ENCODE results near the gene GIPC1.
A peak's percentile ranks its signal among the peaks of the same experiment; 100 is the strongest.

The GIPC1 gene

DNA sequence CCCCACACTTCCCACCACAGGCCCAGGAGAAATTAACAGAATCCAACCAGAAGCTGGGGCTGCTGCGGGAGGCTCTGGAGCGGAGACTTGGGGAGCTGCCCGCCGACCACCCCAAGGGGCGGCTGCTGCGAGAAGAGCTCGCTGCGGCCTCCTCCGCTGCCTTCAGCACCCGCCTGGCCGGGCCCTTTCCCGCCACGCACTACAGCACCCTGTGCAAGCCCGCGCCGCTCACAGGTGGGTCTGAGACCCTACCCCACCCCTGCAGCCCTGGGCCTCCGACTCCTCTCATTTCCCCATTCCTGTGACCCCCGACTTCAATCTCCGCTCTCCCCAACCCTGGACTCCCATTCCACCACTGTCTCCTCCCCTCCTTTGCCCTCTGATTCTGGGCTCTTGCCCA is 45.1 kb downstream of the GIPC1 start:
- Mint-ChIP-seq H3K36me3 (peaks cover 51 to 67% of the 10 kb centered on the region in 2 donors), H3K4me3 (no peak overlapping the region), H3K27ac (no peak overlapping the region), H3K9me3 (peaks cover 0 to 7% of the 10 kb centered on the region in 2 donors), H3K4me1 (peaks cover 5 to 6% of the 10 kb centered on the region in 2 donors), H3K27me3 (no peaks in the 10 kb centered on the region)
- no peak for DNase-seq
- ATAC-seq (replicated peaks), result no peak

DNA sequence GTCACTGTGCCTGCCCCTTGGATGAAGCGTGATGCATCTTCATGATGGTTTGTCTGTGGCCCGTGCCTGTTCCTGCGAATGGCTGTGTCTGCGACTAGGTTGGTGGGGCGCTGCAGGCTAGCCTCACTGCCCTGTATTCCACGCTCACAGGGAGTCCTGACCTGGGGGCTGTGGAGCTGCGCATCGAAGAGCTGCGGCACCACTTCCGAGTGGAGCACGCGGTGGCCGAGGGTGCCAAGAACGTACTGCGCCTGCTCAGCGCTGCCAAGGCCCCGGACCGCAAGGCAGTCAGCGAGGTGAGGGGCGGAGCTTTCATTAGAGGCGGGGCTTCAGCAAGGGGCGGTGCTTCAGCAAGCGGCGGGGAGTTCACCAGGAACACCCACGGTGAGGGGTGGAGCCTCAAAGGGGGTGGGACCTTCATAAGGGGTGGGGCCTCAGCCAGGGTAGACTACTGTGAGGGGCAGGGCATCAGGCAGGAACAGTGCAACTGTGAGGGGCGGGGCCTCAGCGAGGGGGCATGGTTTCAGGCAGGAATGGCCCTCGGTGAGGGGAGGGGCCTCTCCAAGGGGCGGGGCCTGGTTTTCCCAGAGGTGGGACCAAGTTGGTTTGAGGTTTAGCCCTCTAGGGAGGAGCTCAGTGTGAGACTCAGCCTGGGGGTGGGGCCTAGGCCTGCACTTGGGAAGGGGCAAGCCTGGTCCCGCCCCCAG is 45.6 kb downstream of the GIPC1 start:
- H3K4me3 Mint-ChIP-seq, result no peak overlapping the region
- DNase-seq, result peak; percentile 62

DNA sequence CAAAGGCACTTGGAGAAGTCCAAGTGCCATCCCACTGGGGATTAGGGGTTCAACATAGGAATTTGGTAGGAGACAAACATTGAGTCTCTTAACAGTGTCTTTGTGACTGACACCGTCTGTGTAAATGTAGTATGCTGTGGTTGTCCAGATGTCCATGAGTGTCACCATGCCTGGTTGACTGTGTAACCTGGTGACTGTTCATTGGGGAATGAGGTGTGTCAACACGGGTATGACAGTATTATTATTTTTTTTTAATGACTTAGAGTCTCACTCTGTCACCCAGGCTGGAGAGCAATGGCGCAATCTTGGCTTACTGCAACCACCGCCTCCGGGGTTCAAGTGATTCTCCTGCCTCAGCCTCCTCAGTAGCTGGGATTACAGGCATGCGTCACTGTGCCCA is 46.6 kb downstream of the GIPC1 start:
- DNase-seq (no peak), ATAC-seq (replicated peaks) (no peak)
- H3K4me1 Mint-ChIP-seq, result peaks cover 6 to 9% of the 10 kb centered on the region in 2 donors
- no peak overlapping the region for H3K4me3 Mint-ChIP-seq
- peaks cover 0 to 7% of the 10 kb centered on the region in 2 donors for H3K9me3 Mint-ChIP-seq
- peaks cover 51 to 60% of the 10 kb centered on the region in 2 donors for H3K36me3 Mint-ChIP-seq
- no peak overlapping the region for H3K27ac Mint-ChIP-seq
- no peaks in the 10 kb centered on the region for H3K27me3 Mint-ChIP-seq

More for the DNA sequence above, 45.6 kb downstream of the GIPC1 start:
- H3K27ac Mint-ChIP-seq, result peak overlapping the region; percentile 9
- H3K36me3 Mint-ChIP-seq, result peaks cover 52 to 62% of the 10 kb centered on the region in 2 donors
- ATAC-seq (replicated peaks), result peak; percentile 95 to 96
- peaks cover 5 to 6% of the 10 kb centered on the region in 2 donors for H3K4me1 Mint-ChIP-seq
- H3K9me3 Mint-ChIP-seq, result peaks cover 0 to 7% of the 10 kb centered on the region in 2 donors
- H3K27me3 Mint-ChIP-seq, result no peaks in the 10 kb centered on the region

DNA sequence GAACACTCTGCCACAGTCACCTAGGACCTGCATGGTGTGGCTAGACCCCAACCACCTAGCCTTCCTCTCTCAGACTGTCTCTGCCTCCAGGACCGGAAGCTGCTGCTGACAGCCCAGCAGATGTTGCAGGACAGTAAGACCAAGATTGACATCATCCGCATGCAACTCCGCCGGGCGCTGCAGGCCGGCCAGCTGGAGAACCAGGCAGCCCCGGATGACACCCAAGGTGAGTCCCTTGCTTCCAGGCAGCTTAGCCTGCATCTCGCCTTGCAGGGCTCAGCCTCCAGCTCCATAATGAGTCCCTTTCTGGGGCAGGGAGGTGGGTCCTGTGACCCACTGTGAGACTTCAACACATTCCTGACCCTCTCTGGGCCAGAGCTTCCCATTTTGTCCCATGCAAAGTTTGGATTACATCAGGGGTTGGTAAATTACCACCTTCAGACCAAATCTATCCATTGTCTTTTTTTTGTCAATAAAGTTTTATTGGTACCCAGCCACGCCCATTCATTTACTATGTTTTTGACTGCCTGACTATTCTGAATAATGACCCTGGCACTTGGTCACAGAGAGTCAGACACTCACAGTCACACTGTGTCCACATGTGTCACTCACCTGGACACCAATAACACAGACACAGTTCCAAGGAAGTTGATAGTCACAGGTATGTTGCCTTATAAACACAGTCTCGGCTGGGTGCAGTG is 49.4 kb downstream of the GIPC1 start:
- H3K4me3 Mint-ChIP-seq, result no peak overlapping the region
- H3K36me3 Mint-ChIP-seq, result peaks cover 58 to 65% of the 10 kb centered on the region in 2 donors
- DNase-seq (no peak), ATAC-seq (replicated peaks) (no peak)
- H3K27me3 Mint-ChIP-seq, result no peaks in the 10 kb centered on the region
- H3K9me3 Mint-ChIP-seq, result peaks cover 0 to 7% of the 10 kb centered on the region in 2 donors
- H3K4me1 Mint-ChIP-seq, result peaks cover 11 to 12% of the 10 kb centered on the region in 2 donors
- H3K27ac Mint-ChIP-seq, result no peak overlapping the region

DNA sequence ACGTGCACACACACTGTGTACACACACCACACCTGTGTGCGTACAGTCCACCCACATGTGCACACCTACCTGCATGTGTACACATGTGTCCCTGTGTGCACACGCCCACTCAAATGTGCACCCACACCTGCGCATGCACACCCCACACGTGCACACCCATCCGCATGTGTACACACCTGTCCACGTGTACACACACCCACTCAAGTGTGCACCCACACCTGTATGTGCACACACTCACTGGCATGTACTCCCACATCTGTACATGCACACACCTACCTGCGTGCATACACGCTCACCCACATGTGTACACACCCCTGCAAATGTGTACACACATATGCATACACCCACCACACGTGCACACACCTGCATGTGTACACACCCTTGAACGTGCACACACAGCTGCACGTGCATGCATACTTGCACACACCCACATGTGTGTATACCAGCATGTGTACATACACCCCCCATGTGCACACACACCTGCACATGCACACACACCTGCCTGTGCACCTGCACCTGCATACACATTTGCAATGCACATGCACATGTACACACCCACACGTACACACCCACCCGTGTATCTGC is 52.2 kb downstream of the GIPC1 start:
- peaks cover 46 to 51% of the 10 kb centered on the region in 2 donors for H3K36me3 Mint-ChIP-seq

DNA sequence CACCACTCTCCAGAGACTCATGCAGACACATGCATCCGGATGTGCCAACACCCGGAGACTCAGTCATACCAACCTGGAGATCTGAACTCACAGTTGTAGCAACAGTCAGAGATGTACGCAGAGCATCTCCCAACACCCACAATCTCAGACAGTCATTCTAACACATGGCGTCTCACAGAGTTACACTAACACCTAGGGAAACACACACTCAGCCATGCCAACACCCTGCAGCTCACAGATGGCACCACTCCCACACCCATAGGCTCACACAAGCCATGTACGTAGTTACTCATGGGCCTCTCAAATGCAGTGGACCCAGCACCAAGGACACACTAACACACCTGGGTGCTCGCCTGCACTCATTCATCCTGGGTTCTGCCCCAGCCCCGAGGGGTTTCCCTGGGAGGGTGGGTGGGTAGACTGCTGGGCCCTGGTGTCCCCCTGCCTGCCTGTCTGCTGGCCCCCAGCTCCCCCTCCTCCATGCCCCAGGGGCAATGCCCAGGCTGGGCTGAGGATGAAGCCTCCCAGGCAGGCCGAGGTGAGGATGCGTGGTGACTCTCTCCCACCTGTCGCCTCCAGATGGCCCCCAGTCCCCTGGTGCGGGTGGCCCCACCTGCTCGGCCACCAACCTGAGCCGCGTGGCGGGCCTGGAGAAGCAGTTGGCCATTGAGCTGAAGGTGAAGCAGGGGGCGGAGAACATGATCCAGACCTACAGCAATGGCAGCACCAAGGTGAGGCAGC is 52.9 kb downstream of the GIPC1 start:
- Mint-ChIP-seq H3K36me3 (peaks cover 45 to 46% of the 10 kb centered on the region in 2 donors), H3K4me1 (peaks cover 24 to 35% of the 10 kb centered on the region in 2 donors), H3K4me3 (no peak overlapping the region), H3K27me3 (no peaks in the 10 kb centered on the region), H3K27ac (no peak overlapping the region), H3K9me3 (no peaks in the 10 kb centered on the region)
- ATAC-seq (replicated peaks) (no peak), DNase-seq (no peak)

More for the DNA sequence above, 52.2 kb downstream of the GIPC1 start:
- DNase-seq (no peak), ATAC-seq (replicated peaks) (no peak)
- H3K4me3 Mint-ChIP-seq, result no peak overlapping the region
- H3K9me3 Mint-ChIP-seq, result no peaks in the 10 kb centered on the region
- no peak overlapping the region for H3K27ac Mint-ChIP-seq
- no peaks in the 10 kb centered on the region for H3K27me3 Mint-ChIP-seq
- H3K4me1 Mint-ChIP-seq, result peaks cover 24 to 33% of the 10 kb centered on the region in 2 donors

DNA sequence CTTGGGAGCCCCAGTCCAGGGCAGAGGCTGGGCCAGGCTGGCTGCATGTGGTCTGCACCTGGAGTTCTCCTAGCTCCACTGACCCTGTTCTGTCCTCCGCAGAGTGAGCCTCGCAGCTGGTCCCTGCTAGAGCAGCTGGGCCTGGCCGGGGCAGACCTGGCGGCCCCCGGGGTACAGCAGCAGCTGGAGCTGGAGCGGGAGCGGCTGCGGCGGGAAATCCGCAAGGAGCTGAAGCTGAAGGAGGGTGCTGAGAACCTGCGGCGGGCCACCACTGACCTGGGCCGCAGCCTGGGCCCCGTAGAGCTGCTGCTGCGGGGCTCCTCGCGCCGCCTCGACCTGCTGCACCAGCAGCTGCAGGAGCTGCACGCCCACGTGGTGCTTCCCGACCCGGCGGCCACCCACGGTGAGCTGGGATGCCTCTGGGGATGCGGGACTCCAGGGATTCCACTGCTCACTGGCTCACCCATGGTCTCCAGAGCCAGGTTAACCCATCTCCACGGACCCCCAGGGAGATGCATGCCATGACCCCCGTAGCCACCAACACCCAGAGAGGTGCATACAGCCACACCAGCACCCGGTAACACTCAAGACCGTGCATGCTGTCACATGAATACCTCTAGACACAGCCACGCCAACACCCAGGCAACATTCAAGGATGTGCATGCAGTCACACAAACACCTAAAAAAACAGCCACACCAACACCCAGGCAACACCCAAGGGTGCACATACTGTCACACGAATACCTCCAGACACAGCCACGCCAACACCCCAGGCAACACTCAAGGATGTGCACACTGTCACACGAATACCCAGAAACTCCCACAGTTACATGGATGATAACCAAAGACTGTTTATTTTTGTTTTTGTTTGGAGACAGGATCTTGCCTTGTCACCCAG is 54.6 kb downstream of the GIPC1 start:
- DNase-seq, result no peak
- no peaks in the 10 kb centered on the region for H3K27me3 Mint-ChIP-seq
- no peaks in the 10 kb centered on the region for H3K9me3 Mint-ChIP-seq
- peak overlapping the region; percentile 63 for H3K27ac Mint-ChIP-seq
- peak overlapping the region; percentile 98 to 99 for H3K4me3 Mint-ChIP-seq
- ATAC-seq (replicated peaks), result no peak
- peaks cover 36 to 39% of the 10 kb centered on the region in 2 donors for H3K36me3 Mint-ChIP-seq
- peaks cover 25 to 51% of the 10 kb centered on the region in 2 donors for H3K4me1 Mint-ChIP-seq

DNA sequence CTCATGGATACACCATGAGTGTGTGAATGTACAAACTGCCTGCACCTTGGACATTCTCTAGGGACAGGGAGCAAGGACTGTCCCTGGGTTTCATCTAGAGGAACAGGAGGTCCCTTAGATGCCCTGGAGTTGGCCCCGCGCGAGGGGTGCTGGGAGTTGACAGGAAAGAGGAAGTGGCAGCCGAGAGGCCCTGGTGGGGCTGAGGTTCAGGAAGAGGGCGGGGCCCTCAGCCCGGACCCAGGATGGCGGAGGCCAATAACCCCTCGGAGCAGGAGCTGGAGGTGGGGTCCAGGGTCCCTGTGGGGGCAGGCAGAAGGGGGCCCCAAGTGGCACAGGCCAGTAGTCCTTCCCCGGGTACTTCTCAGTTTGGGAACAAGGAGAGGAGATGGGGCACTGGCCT is 55.9 kb downstream of the GIPC1 start:
- DNase-seq (peak; percentile 75), ATAC-seq (replicated peaks) (peak; percentile 100)
- H3K9me3 Mint-ChIP-seq, result no peaks in the 10 kb centered on the region
- H3K27me3 Mint-ChIP-seq, result no peaks in the 10 kb centered on the region
- H3K4me1 Mint-ChIP-seq, result peaks cover 29 to 60% of the 10 kb centered on the region in 2 donors
- H3K27ac Mint-ChIP-seq, result peak overlapping the region; percentile 96
- peaks cover 34 to 41% of the 10 kb centered on the region in 2 donors for H3K36me3 Mint-ChIP-seq
- peak overlapping the region; percentile 98 to 99 for H3K4me3 Mint-ChIP-seq

DNA sequence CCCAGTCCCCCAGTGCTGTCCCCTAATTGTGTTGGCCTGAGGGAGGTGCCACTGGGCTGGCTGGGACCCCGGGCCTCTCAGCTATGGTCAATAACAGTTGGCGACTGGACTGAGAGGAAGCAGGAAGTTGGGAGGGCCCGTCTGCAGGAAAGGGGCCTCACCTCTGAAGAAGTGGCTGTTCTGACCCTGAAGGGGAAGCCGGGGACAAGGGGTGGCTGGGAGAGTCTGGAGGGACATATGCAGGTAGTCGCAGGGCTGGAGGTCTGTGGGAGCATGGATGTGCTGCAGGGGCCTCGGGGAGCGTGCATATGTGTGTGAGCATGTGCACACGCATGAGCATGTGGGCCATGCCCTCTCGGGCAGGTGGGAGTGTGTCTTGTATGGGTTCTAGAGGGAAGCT is 56.9 kb downstream of the GIPC1 start:
- H3K4me3 Mint-ChIP-seq, result peak overlapping the region; percentile 45 to 50
- peaks cover 27 to 33% of the 10 kb centered on the region in 2 donors for H3K36me3 Mint-ChIP-seq

DNA sequence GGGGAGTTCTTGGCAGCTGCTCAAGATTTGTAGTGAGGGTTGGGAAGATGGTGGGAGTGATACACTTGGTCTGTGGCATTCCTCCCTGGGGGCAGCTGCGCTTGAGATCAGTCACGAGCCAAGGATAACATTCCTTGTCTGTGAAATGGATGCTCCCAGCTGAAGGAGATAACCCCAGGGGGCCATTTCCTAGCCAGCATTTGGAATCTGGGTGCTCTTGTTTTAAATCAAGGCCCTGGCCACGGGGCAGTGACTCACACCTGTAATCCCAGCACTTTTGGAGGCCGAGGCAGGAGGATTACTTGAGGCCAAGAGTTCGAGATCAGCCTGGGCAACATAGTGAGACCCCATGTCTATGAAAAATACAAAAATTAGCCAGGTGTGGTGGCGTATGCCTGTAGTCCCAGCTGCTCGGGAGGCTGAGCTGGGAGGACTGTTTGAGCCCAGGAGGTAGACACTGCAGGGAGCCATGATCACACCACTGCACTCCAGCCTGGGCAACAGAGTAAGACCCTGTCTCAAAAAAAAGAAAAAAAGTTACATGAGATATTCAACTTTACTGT is 58.3 kb downstream of the GIPC1 start:
- no peaks in the 10 kb centered on the region for H3K9me3 Mint-ChIP-seq
- peak overlapping the region; percentile 33 for H3K27ac Mint-ChIP-seq
- no peak for DNase-seq
- H3K27me3 Mint-ChIP-seq, result no peaks in the 10 kb centered on the region
- H3K4me1 Mint-ChIP-seq, result peaks cover 33 to 71% of the 10 kb centered on the region in 2 donors
- no peak overlapping the region for H3K4me3 Mint-ChIP-seq
- no peak for ATAC-seq (replicated peaks)
- peaks cover 19 to 24% of the 10 kb centered on the region in 2 donors for H3K36me3 Mint-ChIP-seq

More for the DNA sequence above, 56.9 kb downstream of the GIPC1 start:
- ATAC-seq (replicated peaks) (no peak), DNase-seq (no peak)
- no peaks in the 10 kb centered on the region for H3K27me3 Mint-ChIP-seq
- H3K27ac Mint-ChIP-seq, result peak overlapping the region; percentile 71
- H3K4me1 Mint-ChIP-seq, result peaks cover 33 to 70% of the 10 kb centered on the region in 2 donors
- no peaks in the 10 kb centered on the region for H3K9me3 Mint-ChIP-seq

DNA sequence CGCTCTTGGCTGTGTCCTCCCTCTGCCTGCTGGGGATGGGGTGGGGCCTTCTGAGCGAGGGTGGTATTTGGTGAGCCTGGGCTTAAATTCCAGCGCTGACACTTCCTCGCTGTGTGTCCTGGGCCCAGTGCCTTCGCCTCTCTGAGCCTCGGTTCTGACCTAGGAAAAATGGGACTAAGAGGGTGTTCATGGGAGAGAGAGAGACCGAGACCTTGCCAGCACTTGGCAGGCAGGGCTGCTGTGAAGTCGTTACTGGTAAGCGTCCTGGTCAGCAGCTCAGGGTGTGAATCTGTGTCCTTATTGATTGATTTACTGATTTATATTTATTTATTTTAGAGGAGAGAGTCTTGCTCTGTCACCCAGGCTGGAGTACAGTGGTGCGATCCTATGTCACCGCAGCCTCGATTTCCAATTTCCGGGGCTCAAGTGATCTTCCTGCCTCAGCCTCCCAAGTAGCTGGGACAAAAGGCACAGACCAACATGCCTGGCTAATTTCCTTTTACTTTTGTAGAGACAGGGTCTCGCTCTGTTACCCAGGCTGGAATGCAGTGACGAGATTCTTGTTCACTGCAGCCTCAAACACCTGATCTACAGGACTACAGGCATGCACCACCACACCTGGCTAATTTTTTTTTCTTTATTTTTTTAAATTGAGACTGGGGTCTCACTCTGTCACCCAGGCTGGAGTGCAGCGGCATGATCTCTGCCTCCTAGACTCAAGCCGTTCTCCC is 60.4 kb downstream of the GIPC1 start:
- H3K4me1 Mint-ChIP-seq, result peaks cover 37 to 78% of the 10 kb centered on the region in 2 donors
- peak overlapping the region; percentile 72 to 84 for H3K4me3 Mint-ChIP-seq

DNA sequence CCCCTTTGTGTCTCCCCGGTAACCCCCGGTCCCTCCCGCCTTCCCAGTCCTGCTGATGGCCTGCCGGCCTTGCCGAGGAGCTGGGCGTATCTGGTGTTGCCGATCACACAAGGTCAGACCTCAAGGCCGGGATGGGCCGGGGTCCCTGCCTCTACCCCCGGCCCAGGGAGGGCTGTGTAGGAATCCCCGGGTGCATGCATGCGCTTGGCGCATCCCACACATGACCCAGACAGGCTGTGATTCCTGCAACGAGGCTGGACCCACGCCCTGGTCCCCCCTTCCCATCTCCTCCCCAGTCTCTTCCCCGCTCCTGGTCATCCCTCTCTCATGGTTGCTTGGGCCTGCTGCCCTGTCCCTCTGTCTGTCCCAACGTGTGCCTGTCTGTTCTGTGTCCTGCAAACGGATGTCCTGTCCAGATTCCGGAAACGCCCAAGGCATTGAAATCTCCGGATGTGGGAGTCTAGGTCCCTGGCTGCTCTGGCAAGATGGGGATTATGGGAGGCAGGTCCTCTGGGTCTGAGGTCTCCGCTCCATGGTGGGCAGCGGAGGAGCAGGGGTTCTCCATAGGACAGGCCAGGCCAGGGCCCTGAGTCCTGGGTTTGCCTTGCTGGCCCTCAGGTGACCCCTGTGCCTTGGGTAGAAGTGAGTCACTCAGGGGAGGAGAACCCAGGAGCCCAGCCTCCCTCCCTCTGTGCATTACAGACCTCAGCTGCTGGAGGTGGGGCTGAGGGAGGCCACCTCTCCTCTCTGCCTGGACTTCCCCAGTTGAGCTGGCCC is 61.2 kb downstream of the GIPC1 start:
- ATAC-seq (replicated peaks) (peak; percentile 38 to 50), DNase-seq (peak; percentile 23)
- Mint-ChIP-seq H3K27me3 (peaks cover 6 to 10% of the 10 kb centered on the region in 2 donors), H3K4me3 (peak overlapping the region; percentile 72 to 84), H3K36me3 (peaks cover 7 to 9% of the 10 kb centered on the region in 2 donors), H3K9me3 (no peaks in the 10 kb centered on the region), H3K4me1 (peaks cover 30 to 70% of the 10 kb centered on the region in 2 donors), H3K27ac (peak overlapping the region; percentile 79)

More for the DNA sequence above, 60.4 kb downstream of the GIPC1 start:
- no peak for ATAC-seq (replicated peaks)
- DNase-seq, result no peak
- Mint-ChIP-seq H3K36me3 (peaks cover 12 to 16% of the 10 kb centered on the region in 2 donors), H3K9me3 (no peaks in the 10 kb centered on the region), H3K27me3 (peaks cover 5% of the 10 kb centered on the region in 2 donors), H3K27ac (peak overlapping the region; percentile 75)
